PC-3 (cell line): ENCODE results near the gene CYP19A1.

Experiments used
- CTCF ChIP-seq: fragments of 300-600 bp; sonication (generic); conservative IDR thresholded peaks from 2 replicates; pipeline ENCODE4 v1.5.1; 2017; ENCODE audit warnings: antibody characterized with exemption, low read depth, mild to moderate bottlenecking, low read length
- EZH2phosphoT487 ChIP-seq: fragments of 300-600 bp; sonication (generic); IDR thresholded peaks from 2 replicates; pipeline ENCODE4 v1.6.1; 2018; ENCODE audit warnings: mild to moderate bottlenecking, antibody characterized with exemption, low read length, borderline replicate concordance

DNA sequence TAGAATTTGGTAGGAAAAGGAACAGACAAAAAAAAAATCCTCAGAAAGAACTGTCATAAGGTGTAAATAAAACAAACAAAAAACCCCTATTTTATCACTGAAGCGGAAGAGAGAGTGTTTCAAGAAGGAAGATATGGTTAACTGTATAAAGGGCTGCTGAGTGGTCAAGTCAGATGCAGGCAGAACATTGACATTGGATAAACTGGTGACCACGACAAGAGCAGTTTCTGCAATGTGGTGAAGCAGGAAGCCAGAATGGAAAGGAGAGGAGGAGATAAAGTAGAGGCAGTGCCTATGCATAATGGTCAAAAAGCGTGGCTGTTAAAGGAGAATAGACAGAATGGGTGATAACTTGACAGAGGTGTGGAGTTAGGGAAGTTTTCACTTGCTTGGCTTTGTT lies 75.3 kb downstream of the CYP19A1 start:
- TF ChIP-seq CTCF: no peak
- TF ChIP-seq EZH2phosphoT487: no peak
